Dendritic cell treated with granulocyte-macrophage colony-stimulating factor and Interleukin-4, amounts not matched to agents 40 ng/mL and 50 ng/mL, for 4 days (primary cell): ENCODE results near the gene SERPINB6.
A peak's percentile ranks its signal among the peaks of the same experiment; 100 is the strongest.
"Not testable (repeated sequence)": the region's sequence is repeated elsewhere in the genome, so short reads cannot be mapped to it uniquely, and the experiment has no call there.

Experiments
- H3K27ac Mint-ChIP-seq: one replicate; pipeline ENCODE4 v1.8.0; 2022; ENCODE audit warnings: mild to moderate bottlenecking, mixed read lengths
- H3K27me3 Mint-ChIP-seq: one replicate; pipeline ENCODE4 v1.8.0; 2022; ENCODE audit warnings: mild to moderate bottlenecking, mixed read lengths
- H3K36me3 Mint-ChIP-seq: one replicate; pipeline ENCODE4 v1.8.0; 2022; ENCODE audit warnings: low read depth, mixed read lengths
- H3K4me1 Mint-ChIP-seq: one replicate; pipeline ENCODE4 v1.8.0; 2022; ENCODE audit warnings: low read depth, mixed read lengths
- H3K4me3 Mint-ChIP-seq: one replicate; pipeline ENCODE4 v1.8.0; 2022; ENCODE audit warnings: mild to moderate bottlenecking, moderate library complexity, mixed read lengths
- H3K9me3 Mint-ChIP-seq: one replicate; pipeline ENCODE4 v1.8.0; 2022; ENCODE audit warnings: mixed read lengths
- intact Hi-C: fragments of 100-400 bp; cut with micrococcal nuclease; formaldehyde crosslinking; loops from one replicate; pipeline ENCODE4 v1.15.0; 2022

The SERPINB6 gene

DNA sequence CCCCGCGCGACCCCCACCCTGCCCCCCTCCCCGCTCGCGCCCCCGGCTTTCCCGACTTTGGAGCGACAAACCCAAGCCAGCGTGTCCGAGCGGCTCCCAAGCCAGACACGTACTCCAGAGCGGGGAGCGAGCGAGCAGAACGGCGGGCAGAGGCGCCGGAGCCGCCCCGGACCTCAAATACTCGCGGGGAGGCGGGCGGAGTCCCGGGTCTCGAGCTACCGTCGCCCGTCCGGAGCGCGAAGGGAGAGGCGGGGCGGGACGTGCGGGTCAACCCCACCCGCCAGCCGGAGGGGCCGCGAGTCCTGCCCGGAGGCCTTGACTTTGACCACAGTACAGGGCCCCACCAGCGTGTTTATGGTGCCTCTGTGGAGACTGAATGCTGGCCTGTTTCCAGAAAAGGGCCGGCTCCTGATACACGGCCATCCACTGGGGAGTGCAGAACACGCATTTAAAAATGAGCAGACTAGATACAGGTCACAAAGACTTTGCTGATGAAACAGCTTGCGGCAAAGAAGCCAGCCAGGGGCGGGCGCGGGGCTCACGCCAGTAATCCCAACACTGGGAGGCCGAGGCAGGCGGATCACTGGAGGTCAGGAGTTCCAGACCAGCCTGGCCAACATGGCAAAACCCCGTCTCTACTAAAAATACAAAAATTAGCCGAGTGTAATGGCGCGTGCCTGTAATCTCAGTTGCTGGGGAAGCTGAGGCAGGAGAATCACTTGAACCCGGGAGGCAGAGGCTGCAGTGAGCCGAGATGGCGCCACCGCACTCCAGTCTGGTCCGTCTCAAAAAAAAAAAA is at the start of gene SERPINB6:
Gene SERPINB6, minus strand, starts transcription at position 148 of the 799 bp plus-strand sequence. CDS start 12,235 bp downstream, outside the sequence.
- peaks cover 39% of the 10 kb centered on the region for H3K4me1 Mint-ChIP-seq

DNA sequence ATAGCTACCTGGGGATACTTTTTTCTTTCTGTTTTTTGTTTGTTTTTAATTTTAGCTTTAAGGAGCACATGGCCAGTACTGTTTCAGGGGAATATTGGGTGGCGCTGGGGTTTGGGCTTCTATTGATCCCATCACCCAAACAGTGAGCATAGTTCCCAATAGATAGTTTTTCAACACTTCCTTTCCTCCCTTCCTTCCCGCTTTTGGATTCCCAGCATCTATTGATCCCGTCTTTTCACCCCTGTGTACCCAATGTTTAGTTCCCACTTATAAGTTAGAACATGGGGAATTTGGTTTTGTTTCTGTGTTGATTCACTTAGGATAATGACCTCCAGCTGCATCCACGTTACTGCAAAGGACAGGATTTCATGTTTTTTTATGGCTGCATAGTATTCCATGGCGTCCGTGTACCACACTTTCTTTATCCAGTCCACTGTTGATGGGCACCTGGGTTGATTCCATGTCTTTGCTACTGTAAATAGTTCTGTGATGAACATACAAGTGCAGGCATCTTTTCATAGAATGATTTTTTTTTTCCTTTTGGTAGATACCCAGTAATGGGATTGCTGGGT is 48.5 kb upstream of the SERPINB6 start:
- Mint-ChIP-seq H3K27me3 (no peaks in the 10 kb centered on the region), H3K36me3 (peaks cover 84% of the 10 kb centered on the region), H3K4me3 (peak overlapping the region; percentile 24), H3K4me1 (peaks cover 46% of the 10 kb centered on the region), H3K27ac (peak overlapping the region; percentile 7), H3K9me3 (no peaks in the 10 kb centered on the region)
- intact Hi-C loops = no loop called here

More for the DNA sequence above, at the start of gene SERPINB6:
- intact Hi-C loops = loop anchor here (1.0 kb wide), 1 partner anchor 17 kb away; no protein-coding TSS in a partner anchor
- no peaks in the 10 kb centered on the region for H3K9me3 Mint-ChIP-seq
- peaks cover 13% of the 10 kb centered on the region for H3K36me3 Mint-ChIP-seq
- peak within 1 kb of the TSS; percentile 96 for H3K27ac Mint-ChIP-seq
- H3K4me3 Mint-ChIP-seq = peak within 1 kb of the TSS; percentile 91
- H3K27me3 Mint-ChIP-seq = no peaks in the 10 kb centered on the region

GRCh38 chr6:3019065-3019464 is 47.7 kb upstream of the SERPINB6 start:
- Mint-ChIP-seq H3K4me1 (peaks cover 42% of the 10 kb centered on the region), H3K9me3 (no peaks in the 10 kb centered on the region), H3K4me3 (peak overlapping the region; percentile 44), H3K27me3 (no peaks in the 10 kb centered on the region), H3K27ac (peak overlapping the region; percentile 7), H3K36me3 (peaks cover 92% of the 10 kb centered on the region)
- intact Hi-C loops = no loop called here

GRCh38 chr6:3017304-3017703 is 45.9 kb upstream of the SERPINB6 start:
- Mint-ChIP-seq H3K4me1 (peaks cover 44% of the 10 kb centered on the region), H3K4me3 (no peak overlapping the region), H3K27ac (no peak overlapping the region), H3K36me3 (peaks cover 91% of the 10 kb centered on the region), H3K9me3 (peaks cover 1% of the 10 kb centered on the region), H3K27me3 (no peaks in the 10 kb centered on the region)
- intact Hi-C loops = no loop called here

- intact Hi-C loops = no loop called here
- H3K9me3 Mint-ChIP-seq = peaks cover 8% of the 10 kb centered on the region
- H3K4me1 Mint-ChIP-seq = peaks cover 44% of the 10 kb centered on the region
- no peak overlapping the region for H3K4me3 Mint-ChIP-seq
- no peak overlapping the region for H3K27ac Mint-ChIP-seq
- H3K27me3 Mint-ChIP-seq = no peaks in the 10 kb centered on the region
- H3K36me3 Mint-ChIP-seq = peaks cover 91% of the 10 kb centered on the region
Measured at GRCh38 chr6:3016473-3017280, 45.3 kb upstream of the SERPINB6 start.

DNA sequence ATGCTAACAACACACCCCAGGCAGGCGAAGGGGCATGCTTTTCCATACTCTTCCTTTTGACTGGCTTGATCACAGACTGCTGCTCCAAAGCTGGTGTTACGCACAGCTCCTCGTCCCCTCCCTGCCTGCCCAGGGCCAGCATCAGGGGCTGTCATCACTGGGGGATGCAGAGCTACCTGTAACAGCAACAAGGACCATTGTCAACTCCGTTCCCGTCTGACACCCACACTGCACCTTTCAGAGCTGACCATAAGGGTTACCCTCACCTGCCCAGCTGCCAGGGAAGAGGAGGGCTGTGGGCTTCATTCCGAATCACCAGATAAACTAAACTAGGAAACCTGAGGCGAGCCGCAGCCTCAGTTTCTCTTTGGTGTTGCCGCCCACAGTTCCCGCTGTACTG is 43.8 kb upstream of the SERPINB6 start:
- intact Hi-C loops = no loop called here
- peaks cover 93% of the 10 kb centered on the region for H3K36me3 Mint-ChIP-seq

GRCh38 chr6:3014675-3015066 is 43.3 kb upstream of the SERPINB6 start:
- H3K4me1 Mint-ChIP-seq = peaks cover 35% of the 10 kb centered on the region
- peaks cover 93% of the 10 kb centered on the region for H3K36me3 Mint-ChIP-seq
- peaks cover 27% of the 10 kb centered on the region for H3K9me3 Mint-ChIP-seq
- H3K4me3 Mint-ChIP-seq = no peak overlapping the region
- intact Hi-C loops = no loop called here
- no peaks in the 10 kb centered on the region for H3K27me3 Mint-ChIP-seq
- no peak overlapping the region for H3K27ac Mint-ChIP-seq

More for the DNA sequence above, 43.8 kb upstream of the SERPINB6 start:
- Mint-ChIP-seq H3K4me3 (no peak overlapping the region), H3K9me3 (peaks cover 23% of the 10 kb centered on the region), H3K27me3 (no peaks in the 10 kb centered on the region), H3K4me1 (peaks cover 39% of the 10 kb centered on the region), H3K27ac (no peak overlapping the region)

DNA sequence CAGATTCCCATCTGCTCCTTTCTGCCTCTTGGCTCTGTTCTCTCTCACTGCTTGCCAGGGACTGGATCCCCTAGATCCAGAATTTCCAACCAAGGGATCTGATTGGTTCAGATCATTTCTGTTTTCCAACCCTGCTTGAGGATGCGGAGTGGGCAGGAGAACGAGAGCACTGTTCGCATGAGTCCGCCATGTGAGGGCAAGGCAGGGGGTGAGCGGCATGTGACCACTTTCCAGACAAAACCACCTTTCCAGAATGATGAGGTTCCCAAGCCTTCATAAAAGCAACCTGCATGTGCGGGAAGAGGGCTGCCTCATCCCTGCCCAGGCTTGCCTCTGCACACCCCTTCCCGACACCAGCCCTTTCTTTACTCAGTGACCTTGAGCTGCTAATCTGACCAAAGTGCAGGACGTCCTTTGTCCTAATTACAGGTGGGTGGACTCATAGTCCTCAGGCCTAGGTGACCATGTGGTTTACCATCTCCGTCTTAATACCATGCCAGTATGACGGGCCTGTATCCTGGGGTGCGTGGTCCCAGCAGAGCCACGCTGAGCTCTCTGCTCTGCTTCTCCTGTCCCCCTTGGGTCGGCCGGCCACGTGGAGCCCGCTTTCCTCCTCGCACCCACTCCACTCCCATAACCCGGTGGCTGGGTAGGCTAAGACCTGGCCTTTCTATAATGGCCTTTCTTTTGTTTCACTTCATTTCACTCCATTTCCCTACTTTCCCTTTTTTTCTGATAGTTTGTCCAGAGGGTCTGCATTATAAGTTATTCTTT is 42.7 kb upstream of the SERPINB6 start:
- Mint-ChIP-seq H3K9me3 (peaks cover 27% of the 10 kb centered on the region), H3K4me1 (peaks cover 29% of the 10 kb centered on the region), H3K27me3 (no peaks in the 10 kb centered on the region), H3K36me3 (peaks cover 94% of the 10 kb centered on the region), H3K4me3 (no peak overlapping the region), H3K27ac (no peak overlapping the region)
- intact Hi-C loops = no loop called here

DNA sequence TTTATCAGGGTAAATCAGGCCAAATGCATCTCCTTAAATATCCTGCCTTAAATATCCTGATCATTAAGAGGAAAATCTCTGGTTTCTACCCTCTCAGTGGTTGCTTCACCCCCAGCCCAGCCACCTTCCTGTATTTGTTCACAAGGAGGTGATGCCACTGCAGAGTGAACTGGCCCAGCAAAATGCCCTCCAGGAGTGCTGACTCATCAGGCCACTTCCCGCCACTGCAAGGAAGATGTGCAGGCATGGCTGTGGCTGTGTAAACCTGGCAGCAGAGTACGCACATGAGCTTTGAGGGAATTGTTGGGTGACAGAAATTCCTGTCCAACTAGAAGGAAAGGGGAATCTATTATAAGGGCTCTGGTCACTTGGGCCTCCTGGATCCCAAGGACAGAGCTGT is 42.1 kb upstream of the SERPINB6 start:
- Mint-ChIP-seq H3K4me3 (no peak overlapping the region), H3K4me1 (peaks cover 26% of the 10 kb centered on the region), H3K27ac (peak overlapping the region; percentile 27), H3K9me3 (peaks cover 27% of the 10 kb centered on the region), H3K27me3 (no peaks in the 10 kb centered on the region), H3K36me3 (peaks cover 97% of the 10 kb centered on the region)
- intact Hi-C loops = no loop called here

GRCh38 chr6:3011592-3011991 is 40.2 kb upstream of the SERPINB6 start:
- intact Hi-C loops = no loop called here
- no peaks in the 10 kb centered on the region for H3K27me3 Mint-ChIP-seq
- peaks cover 16% of the 10 kb centered on the region for H3K4me1 Mint-ChIP-seq
- no peak overlapping the region for H3K27ac Mint-ChIP-seq
- no peak overlapping the region for H3K4me3 Mint-ChIP-seq
- peaks cover 97% of the 10 kb centered on the region for H3K36me3 Mint-ChIP-seq
- H3K9me3 Mint-ChIP-seq = peaks cover 27% of the 10 kb centered on the region

DNA sequence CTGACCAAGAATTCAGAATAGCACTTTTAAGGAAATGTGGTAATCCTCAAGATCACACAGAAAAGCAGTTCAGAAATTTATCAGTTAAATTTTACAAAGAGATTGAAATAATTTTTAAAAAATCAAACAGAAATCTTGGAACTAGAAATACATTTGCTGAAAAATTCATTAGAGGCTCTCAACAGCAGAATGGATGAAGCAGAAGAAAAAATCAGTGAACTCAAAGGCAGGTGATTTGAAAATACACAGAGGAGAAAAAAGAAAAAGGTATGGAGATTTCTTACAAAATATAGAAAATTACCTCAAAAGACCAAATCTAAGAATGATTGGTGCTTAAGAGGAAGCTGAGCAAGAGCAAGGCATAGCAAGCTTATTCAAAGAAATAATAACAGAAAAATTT is 39.8 kb upstream of the SERPINB6 start:
- Mint-ChIP-seq H3K27ac (no peak overlapping the region), H3K9me3 (peaks cover 27% of the 10 kb centered on the region), H3K4me1 (peaks cover 20% of the 10 kb centered on the region), H3K27me3 (no peaks in the 10 kb centered on the region), H3K36me3 (peaks cover 97% of the 10 kb centered on the region), H3K4me3 (no peak overlapping the region)
- intact Hi-C loops = no loop called here

GRCh38 chr6:3009930-3010329 is 38.6 kb upstream of the SERPINB6 start:
- Mint-ChIP-seq H3K36me3 (peaks cover 97% of the 10 kb centered on the region), H3K9me3 (peaks cover 27% of the 10 kb centered on the region), H3K27ac (no peak overlapping the region), H3K4me1 (peaks cover 23% of the 10 kb centered on the region), H3K4me3 (no peak overlapping the region), H3K27me3 (no peaks in the 10 kb centered on the region)
- intact Hi-C loops = no loop called here

DNA sequence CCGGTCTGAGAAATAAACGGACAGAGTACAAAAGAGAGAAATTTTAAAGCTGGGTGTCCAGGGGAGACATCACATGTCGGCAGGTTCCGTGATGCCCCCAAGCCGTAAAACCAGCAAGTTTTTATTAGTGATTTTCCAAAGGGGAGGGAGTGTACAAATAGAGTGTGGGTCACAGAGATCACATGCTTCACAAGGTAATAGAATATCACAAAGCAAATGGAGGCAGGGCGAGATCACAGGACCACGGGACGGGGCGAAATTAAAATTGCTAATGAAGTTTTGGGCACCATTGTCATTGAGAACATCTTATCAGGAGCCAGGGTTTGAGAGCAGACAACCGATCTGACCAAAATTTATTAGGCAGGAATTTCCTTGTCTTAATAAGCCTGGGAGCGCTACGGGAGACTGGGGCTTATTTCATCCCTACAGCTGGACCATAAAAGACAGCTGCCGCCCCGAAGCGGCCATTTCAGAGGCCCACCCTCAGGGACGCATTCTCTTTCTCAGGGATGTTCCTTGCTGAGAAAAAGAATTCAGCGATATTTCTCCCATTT is 37.4 kb upstream of the SERPINB6 start:
- H3K27ac Mint-ChIP-seq, H3K4me3 Mint-ChIP-seq, H3K27me3 Mint-ChIP-seq, intact Hi-C loops: not testable (repeated sequence)
- Mint-ChIP-seq H3K36me3 (peaks cover 97% of the 10 kb centered on the region), H3K4me1 (peaks cover 24% of the 10 kb centered on the region), H3K9me3 (peaks cover 27% of the 10 kb centered on the region)
